ENCODE results near the gene SIL1. TPM values are rescaled to one million over a fixed set of nuclear protein-coding genes. Genes with fewer than 3 reads are reported as not detected.

SIL1 gene
- polyA plus RNA-seq, 4 donors = 21.6 to 68.2 (median 35.4) TPM

- Histone ChIP-seq H3K4me1 (ENCODE audit: control insufficient read depth in 3 of 3, insufficient read depth in 2 of 3, low read depth in 1 of 3, low read length in 2 of 3) (peaks cover 0 to 27% (median 15%) of the 10 kb centered on the region in 3 donors), H3K36me3 (ENCODE audit: control insufficient read depth in 3 of 3, insufficient read depth in 2 of 3, low read depth in 1 of 3, low read length in 3 of 3) (peaks cover 0 to 8% (median 0%) of the 10 kb centered on the region in 3 donors), H3K4me3 (ENCODE audit: low read depth in 1 of 3, low read length in 3 of 3) (no peak overlapping the region), H3K9me3 (ENCODE audit: control insufficient read depth in 2 of 2, insufficient read depth in 1 of 2, low read depth in 1 of 2, low read length in 1 of 2) (no peaks in the 10 kb centered on the region), H3K27me3 (ENCODE audit: control insufficient read depth in 3 of 3, insufficient read depth in 3 of 3, low read length in 3 of 3) (no peaks in the 10 kb centered on the region), H3K27ac (ENCODE audit: low read depth in 1 of 3, low read length in 2 of 3) (peak overlapping the region in 1 of 3 donors; percentile 67)
- DNase-seq (no peak), FAIRE-seq (no peak)
- WGBS, 3 donors = 75 to 94% (median 86%) methylated on average over 13 of the region's 13 CpGs
These were observed 234.3 kb downstream of the SIL1 start for GRCh38 chr5:138963763-138964371.

- no peaks in the 10 kb centered on the region for H3K27me3 ChIP-seq (ENCODE audit: control insufficient read depth in 3 of 3, insufficient read depth in 3 of 3, low read length in 3 of 3)
- DNase-seq (no peak), FAIRE-seq (no peak)
- H3K4me1 ChIP-seq (ENCODE audit: control insufficient read depth in 3 of 3, insufficient read depth in 2 of 3, low read depth in 1 of 3, low read length in 2 of 3) = peaks cover 0 to 27% (median 15%) of the 10 kb centered on the region in 3 donors
- H3K36me3 ChIP-seq (ENCODE audit: control insufficient read depth in 3 of 3, insufficient read depth in 2 of 3, low read depth in 1 of 3, low read length in 3 of 3) = peaks cover 0 to 4% (median 0%) of the 10 kb centered on the region in 3 donors
- 89 to 94% (median 93%) methylated on average over 4 of the region's 4 CpGs for WGBS, 3 donors
- no peak overlapping the region for H3K27ac ChIP-seq (ENCODE audit: low read depth in 1 of 3, low read length in 2 of 3)
- no peaks in the 10 kb centered on the region for H3K9me3 ChIP-seq (ENCODE audit: control insufficient read depth in 2 of 2, insufficient read depth in 1 of 2, low read depth in 1 of 2, low read length in 1 of 2)
- no peak overlapping the region for H3K4me3 ChIP-seq (ENCODE audit: low read depth in 1 of 3, low read length in 3 of 3)
These were observed 235.4 kb downstream of the SIL1 start for GRCh38 chr5:138962614-138963370.

GRCh38 chr5:138961729-138962128 is 236.4 kb downstream of the SIL1 start:
- DNase-seq (no peak), FAIRE-seq (no peak)
- Histone ChIP-seq H3K27me3 (ENCODE audit: control insufficient read depth in 3 of 3, insufficient read depth in 3 of 3, low read length in 3 of 3) (no peaks in the 10 kb centered on the region), H3K36me3 (ENCODE audit: control insufficient read depth in 3 of 3, insufficient read depth in 2 of 3, low read depth in 1 of 3, low read length in 3 of 3) (peaks cover 0 to 4% (median 0%) of the 10 kb centered on the region in 3 donors), H3K9me3 (ENCODE audit: control insufficient read depth in 2 of 2, insufficient read depth in 1 of 2, low read depth in 1 of 2, low read length in 1 of 2) (no peaks in the 10 kb centered on the region), H3K27ac (ENCODE audit: low read depth in 1 of 3, low read length in 2 of 3) (no peak overlapping the region), H3K4me1 (ENCODE audit: control insufficient read depth in 3 of 3, insufficient read depth in 2 of 3, low read depth in 1 of 3, low read length in 2 of 3) (peaks cover 0 to 27% (median 10%) of the 10 kb centered on the region in 3 donors), H3K4me3 (ENCODE audit: low read depth in 1 of 3, low read length in 3 of 3) (no peak overlapping the region)
- WGBS, 3 donors = 85 to 97% (median 92%) methylated on average over 1 of the region's 1 CpG

GRCh38 chr5:138961221-138961620 is 236.9 kb downstream of the SIL1 start:
- no peaks in the 10 kb centered on the region for H3K9me3 ChIP-seq (ENCODE audit: control insufficient read depth in 2 of 2, insufficient read depth in 1 of 2, low read depth in 1 of 2, low read length in 1 of 2)
- peaks cover 0 to 27% (median 7%) of the 10 kb centered on the region in 3 donors for H3K4me1 ChIP-seq (ENCODE audit: control insufficient read depth in 3 of 3, insufficient read depth in 2 of 3, low read depth in 1 of 3, low read length in 2 of 3)
- WGBS, 3 donors = 86 to 100% (median 98%) methylated on average over 1 of the region's 1 CpG
- no peaks in the 10 kb centered on the region for H3K27me3 ChIP-seq (ENCODE audit: control insufficient read depth in 3 of 3, insufficient read depth in 3 of 3, low read length in 3 of 3)
- no peak for DNase-seq
- no peak for FAIRE-seq
- H3K27ac ChIP-seq (ENCODE audit: low read depth in 1 of 3, low read length in 2 of 3) = no peak overlapping the region
- H3K36me3 ChIP-seq (ENCODE audit: control insufficient read depth in 3 of 3, insufficient read depth in 2 of 3, low read depth in 1 of 3, low read length in 3 of 3) = peaks cover 0 to 4% (median 0%) of the 10 kb centered on the region in 3 donors
- H3K4me3 ChIP-seq (ENCODE audit: low read depth in 1 of 3, low read length in 3 of 3) = no peak overlapping the region

GRCh38 chr5:138960145-138960692 is 237.9 kb downstream of the SIL1 start:
- peaks cover 0 to 11% (median 0%) of the 10 kb centered on the region in 3 donors for H3K36me3 ChIP-seq (ENCODE audit: control insufficient read depth in 3 of 3, insufficient read depth in 2 of 3, low read depth in 1 of 3, low read length in 3 of 3)
- WGBS, 3 donors = 76 to 80% (median 78%) methylated on average over 5 of the region's 5 CpGs
- no peaks in the 10 kb centered on the region for H3K27me3 ChIP-seq (ENCODE audit: control insufficient read depth in 3 of 3, insufficient read depth in 3 of 3, low read length in 3 of 3)
- FAIRE-seq (no peak), DNase-seq (no peak)
- H3K27ac ChIP-seq (ENCODE audit: low read depth in 1 of 3, low read length in 2 of 3) = no peak overlapping the region
- H3K4me3 ChIP-seq (ENCODE audit: low read depth in 1 of 3, low read length in 3 of 3) = no peak overlapping the region
- no peaks in the 10 kb centered on the region for H3K9me3 ChIP-seq (ENCODE audit: control insufficient read depth in 2 of 2, insufficient read depth in 1 of 2, low read depth in 1 of 2, low read length in 1 of 2)
- H3K4me1 ChIP-seq (ENCODE audit: control insufficient read depth in 3 of 3, insufficient read depth in 2 of 3, low read depth in 1 of 3, low read length in 2 of 3) = peaks cover 0 to 29% (median 3%) of the 10 kb centered on the region in 3 donors

GRCh38 chr5:138956801-138957200 is 241.4 kb downstream of the SIL1 start:
- no peak overlapping the region for H3K27ac ChIP-seq (ENCODE audit: low read depth in 1 of 3, low read length in 2 of 3)
- WGBS, 3 donors = 90 to 100% (median 98%) methylated on average over 1 of the region's 1 CpG
- no peaks in the 10 kb centered on the region for H3K27me3 ChIP-seq (ENCODE audit: control insufficient read depth in 3 of 3, insufficient read depth in 3 of 3, low read length in 3 of 3)
- no peaks in the 10 kb centered on the region for H3K9me3 ChIP-seq (ENCODE audit: control insufficient read depth in 2 of 2, insufficient read depth in 1 of 2, low read depth in 1 of 2, low read length in 1 of 2)
- H3K4me3 ChIP-seq (ENCODE audit: low read depth in 1 of 3, low read length in 3 of 3) = no peak overlapping the region
- FAIRE-seq = no peak
- peaks cover 3 to 27% (median 9%) of the 10 kb centered on the region in 3 donors for H3K4me1 ChIP-seq (ENCODE audit: control insufficient read depth in 3 of 3, insufficient read depth in 2 of 3, low read depth in 1 of 3, low read length in 2 of 3)
- peaks cover 0 to 21% (median 0%) of the 10 kb centered on the region in 3 donors for H3K36me3 ChIP-seq (ENCODE audit: control insufficient read depth in 3 of 3, insufficient read depth in 2 of 3, low read depth in 1 of 3, low read length in 3 of 3)
- no peak for DNase-seq

- H3K27ac ChIP-seq (ENCODE audit: low read depth in 1 of 3, low read length in 2 of 3) = no peak overlapping the region
These were observed 242.4 kb downstream of the SIL1 start for GRCh38 chr5:138955671-138956295.

GRCh38 chr5:138955013-138955660 is 243.0 kb downstream of the SIL1 start:
- WGBS, 3 donors = 63 to 70% (median 68%) methylated on average over 12 of the region's 12 CpGs

More at GRCh38 chr5:138955671-138956295, 242.4 kb downstream of the SIL1 start:
- no peak overlapping the region for H3K4me3 ChIP-seq (ENCODE audit: low read depth in 1 of 3, low read length in 3 of 3)
- DNase-seq = no peak
- peaks cover 3 to 27% (median 9%) of the 10 kb centered on the region in 3 donors for H3K4me1 ChIP-seq (ENCODE audit: control insufficient read depth in 3 of 3, insufficient read depth in 2 of 3, low read depth in 1 of 3, low read length in 2 of 3)
- 84 to 90% (median 87%) methylated on average over 9 of the region's 9 CpGs for WGBS, 3 donors
- no peaks in the 10 kb centered on the region for H3K27me3 ChIP-seq (ENCODE audit: control insufficient read depth in 3 of 3, insufficient read depth in 3 of 3, low read length in 3 of 3)
- peaks cover 0 to 31% (median 0%) of the 10 kb centered on the region in 3 donors for H3K36me3 ChIP-seq (ENCODE audit: control insufficient read depth in 3 of 3, insufficient read depth in 2 of 3, low read depth in 1 of 3, low read length in 3 of 3)
- FAIRE-seq = no peak
- H3K9me3 ChIP-seq (ENCODE audit: control insufficient read depth in 2 of 2, insufficient read depth in 1 of 2, low read depth in 1 of 2, low read length in 1 of 2) = no peaks in the 10 kb centered on the region

More at GRCh38 chr5:138955013-138955660, 243.0 kb downstream of the SIL1 start:
- no peaks in the 10 kb centered on the region for H3K9me3 ChIP-seq (ENCODE audit: control insufficient read depth in 2 of 2, insufficient read depth in 1 of 2, low read depth in 1 of 2, low read length in 1 of 2)
- H3K27me3 ChIP-seq (ENCODE audit: control insufficient read depth in 3 of 3, insufficient read depth in 3 of 3, low read length in 3 of 3) = no peaks in the 10 kb centered on the region
- peaks cover 3 to 27% (median 9%) of the 10 kb centered on the region in 3 donors for H3K4me1 ChIP-seq (ENCODE audit: control insufficient read depth in 3 of 3, insufficient read depth in 2 of 3, low read depth in 1 of 3, low read length in 2 of 3)
- FAIRE-seq (no peak), DNase-seq (peak; percentile 20 to 48)
- peak overlapping the region in 1 of 3 donors; percentile 65 for H3K27ac ChIP-seq (ENCODE audit: low read depth in 1 of 3, low read length in 2 of 3)
- no peak overlapping the region for H3K4me3 ChIP-seq (ENCODE audit: low read depth in 1 of 3, low read length in 3 of 3)
- H3K36me3 ChIP-seq (ENCODE audit: control insufficient read depth in 3 of 3, insufficient read depth in 2 of 3, low read depth in 1 of 3, low read length in 3 of 3) = peaks cover 0 to 38% (median 0%) of the 10 kb centered on the region in 3 donors
